HT-29 (cell line): Measurements from ENCODE around the gene SMARCB1. TPM values are rescaled to one million over a fixed set of nuclear protein-coding genes. Genes with fewer than 3 reads are reported as not detected.

Experiments
- DNase-seq: peaks from one replicate; pipeline ENCODE4 v3.0.0-alpha.2; 2015; ENCODE audit warnings: low spot score
- total RNA-seq: library from RNA; depleted of rRNA; stranded (reverse); fragments of >200 nt; shearing (Covaris generic); gene quantifications from 2 replicates; pipeline ENCODE4 v1.2.3, GENCODE V29; 2014

Gene SMARCB1
- total RNA-seq, 1 experiment from 2014 or later, result 67.6 TPM

GRCh38 chr22:23829845-23830372 is 43.1 kb downstream of the SMARCB1 start:
- no peak for DNase-seq

DNA sequence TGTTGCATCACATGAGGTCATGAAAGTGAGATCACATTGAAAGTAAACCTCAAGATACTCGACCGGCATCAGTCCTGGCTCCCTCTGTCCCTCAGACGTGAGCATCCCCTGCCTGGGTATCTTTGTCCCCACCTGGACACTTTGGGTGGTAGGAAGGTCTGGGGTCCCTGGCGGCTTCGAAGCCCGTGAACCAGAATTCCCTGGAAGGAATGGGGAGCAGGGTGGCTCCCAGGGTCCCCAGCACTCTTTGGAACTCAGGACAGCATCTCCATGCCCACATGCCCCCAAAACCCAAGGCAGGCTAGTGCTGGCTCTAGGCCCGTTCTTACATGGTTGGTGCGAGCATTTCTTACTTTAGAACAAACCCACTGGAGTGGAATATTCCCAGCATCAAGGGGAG is 44.5 kb downstream of the SMARCB1 start:
- no peak for DNase-seq

DNA sequence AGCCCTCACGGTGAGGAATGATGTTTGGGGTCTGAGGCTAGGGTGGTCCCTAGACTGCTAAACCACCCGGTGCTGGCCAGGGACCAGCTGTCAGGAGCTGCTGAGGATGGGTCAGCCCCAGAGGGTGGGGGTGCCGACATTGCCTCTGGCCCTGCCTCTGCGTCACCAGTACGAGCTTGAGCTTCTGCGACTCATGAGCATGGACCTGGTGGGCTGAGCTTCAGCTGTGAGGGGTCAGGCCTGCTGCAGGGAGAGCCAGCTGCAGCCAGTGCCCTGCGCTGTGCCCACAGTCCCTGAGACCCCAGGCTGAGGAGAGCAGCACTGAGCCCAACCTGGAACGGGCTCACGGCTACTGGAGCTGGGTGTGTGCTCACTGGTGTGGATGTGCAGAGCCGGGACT is 45.0 kb downstream of the SMARCB1 start:
- DNase-seq, result no peak

DNA sequence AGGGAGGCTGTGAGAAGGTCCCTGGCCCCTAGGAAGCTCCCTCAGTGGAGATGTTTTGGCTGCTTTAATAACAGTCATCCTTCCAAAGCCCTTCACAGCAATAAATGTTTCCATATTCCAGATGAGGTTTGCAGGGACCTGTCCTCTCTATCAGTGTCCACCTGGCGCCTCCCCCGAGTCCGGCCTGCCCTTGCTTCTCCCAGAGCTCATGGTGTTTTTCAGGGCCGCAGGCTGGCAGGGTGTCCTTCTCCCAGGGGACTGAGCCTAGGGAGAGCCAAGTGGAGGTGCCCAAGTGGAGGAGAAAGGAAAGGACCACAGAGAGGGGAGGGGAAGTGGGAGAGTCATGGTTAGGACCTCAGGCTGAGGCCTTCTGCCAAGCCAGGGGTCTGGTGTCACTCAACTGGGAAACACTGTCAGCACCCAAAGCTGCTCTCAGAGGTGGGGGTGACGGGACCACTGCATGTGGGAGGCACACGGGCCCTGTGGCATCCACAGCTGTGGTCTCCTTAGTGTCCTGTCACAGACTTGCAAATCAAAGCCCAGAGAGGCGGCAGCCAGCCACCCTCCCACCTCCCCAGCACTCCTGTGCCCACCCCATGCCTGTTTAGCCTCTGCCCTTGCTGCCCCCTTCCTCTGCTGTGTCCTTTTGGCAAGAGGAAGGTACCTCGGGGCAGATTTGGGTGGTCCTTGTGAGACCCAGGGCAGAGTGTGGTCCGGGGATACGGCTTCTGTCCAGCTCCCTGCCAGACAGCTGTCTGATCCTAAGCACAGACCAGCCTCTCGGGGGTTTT is 45.7 kb downstream of the SMARCB1 start:
- DNase-seq, result no peak

- no peak for DNase-seq
Observed at GRCh38 chr22:23833017-23833751, 46.4 kb downstream of the SMARCB1 start.

- DNase-seq, result no peak
Observed at GRCh38 chr22:23833911-23834317, 47.1 kb downstream of the SMARCB1 start.

- DNase-seq, result no peak
Observed at GRCh38 chr22:23834406-23834792, 47.6 kb downstream of the SMARCB1 start.

DNA sequence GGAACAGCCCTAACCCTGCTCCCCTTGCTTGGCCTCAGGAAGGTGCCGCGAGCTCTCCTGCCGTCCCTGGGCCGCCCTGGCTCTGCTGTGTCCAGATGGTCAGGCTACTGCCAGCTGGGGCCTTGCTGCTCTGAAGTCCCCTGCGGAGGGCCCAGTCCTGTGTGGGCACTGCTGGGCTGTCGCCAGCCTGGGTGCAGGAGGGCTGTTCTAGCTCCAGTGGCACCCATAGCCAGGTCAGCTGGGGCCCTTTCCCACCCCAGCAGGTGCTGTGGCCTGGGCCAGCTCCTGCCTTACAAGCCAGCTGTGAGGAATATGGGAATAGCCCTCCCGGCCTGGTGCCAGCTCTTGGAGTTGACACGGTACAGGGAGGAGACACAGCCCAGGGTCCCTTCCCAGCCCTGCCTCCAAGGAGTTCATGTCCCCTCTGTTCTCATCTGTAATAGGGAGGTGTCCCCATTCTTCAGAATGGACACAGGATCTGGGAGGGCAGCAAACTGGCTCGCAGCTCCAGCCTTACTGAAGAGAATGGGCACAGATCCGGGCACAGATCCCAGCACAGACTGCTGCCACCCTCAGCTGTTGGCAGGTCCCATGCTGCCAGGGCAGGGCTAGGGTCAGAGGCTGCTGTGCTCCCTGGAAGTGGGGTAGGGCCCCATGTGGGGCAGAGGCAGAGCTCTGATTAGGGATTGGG is 48.2 kb downstream of the SMARCB1 start:
- DNase-seq, result no peak

- no peak for DNase-seq
Observed at GRCh38 chr22:23835484-23836144, 48.8 kb downstream of the SMARCB1 start.

- no peak for DNase-seq
Observed at GRCh38 chr22:23836281-23836680, 49.5 kb downstream of the SMARCB1 start.

- DNase-seq, result no peak
Observed at GRCh38 chr22:23836692-23837495, 50.1 kb downstream of the SMARCB1 start.

- no peak for DNase-seq
Observed at GRCh38 chr22:23837496-23837859, 50.7 kb downstream of the SMARCB1 start.

DNA sequence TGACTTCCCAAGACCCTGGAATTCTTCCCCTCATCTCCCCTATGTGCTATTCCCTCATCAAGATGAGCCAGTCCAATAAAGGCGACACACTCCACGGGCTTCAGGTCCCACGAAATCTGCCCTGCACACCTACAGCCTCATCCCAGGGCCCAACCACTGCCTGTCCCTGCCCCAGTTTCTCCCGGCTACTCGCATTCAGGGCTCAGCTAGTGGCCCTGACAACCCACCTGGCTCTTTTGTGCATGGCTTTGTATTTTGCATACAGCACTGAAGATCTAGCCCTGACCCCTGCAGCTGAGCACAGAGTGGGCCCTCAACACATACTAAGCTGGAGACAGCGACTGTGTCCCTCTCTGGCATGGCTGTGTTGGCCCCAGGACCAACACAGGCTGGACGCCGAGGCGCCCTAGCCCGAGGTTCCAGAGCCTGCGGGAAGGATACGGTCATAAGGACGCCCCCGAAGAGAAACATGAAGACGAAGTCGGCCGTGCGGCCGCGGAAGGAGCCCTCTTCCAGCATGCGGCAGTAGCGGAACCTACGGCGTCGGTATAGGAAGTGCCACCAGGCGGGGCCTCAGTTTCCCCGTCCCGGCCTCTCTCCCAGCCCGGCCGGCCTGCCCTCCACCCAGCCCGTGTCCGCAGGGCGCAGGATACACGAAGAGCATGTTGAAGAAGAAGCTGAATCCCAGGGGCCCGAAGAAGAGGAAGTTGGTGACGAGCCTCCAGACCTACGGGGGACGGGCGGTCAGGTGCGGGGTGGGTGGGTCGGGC is 51.3 kb downstream of the SMARCB1 start:
- DNase-seq, result no peak

- DNase-seq, result peak; percentile 69
Observed at GRCh38 chr22:23838681-23839468, 52.1 kb downstream of the SMARCB1 start, which contains the start of gene DERL3. Gene DERL3, minus strand, starts transcription at chr22:23839006. Its CDS starts 19 bp downstream, at chr22:23838987.

GRCh38 chr22:23840026-23840425 is 53.3 kb downstream of the SMARCB1 start:
- no peak for DNase-seq

DNA sequence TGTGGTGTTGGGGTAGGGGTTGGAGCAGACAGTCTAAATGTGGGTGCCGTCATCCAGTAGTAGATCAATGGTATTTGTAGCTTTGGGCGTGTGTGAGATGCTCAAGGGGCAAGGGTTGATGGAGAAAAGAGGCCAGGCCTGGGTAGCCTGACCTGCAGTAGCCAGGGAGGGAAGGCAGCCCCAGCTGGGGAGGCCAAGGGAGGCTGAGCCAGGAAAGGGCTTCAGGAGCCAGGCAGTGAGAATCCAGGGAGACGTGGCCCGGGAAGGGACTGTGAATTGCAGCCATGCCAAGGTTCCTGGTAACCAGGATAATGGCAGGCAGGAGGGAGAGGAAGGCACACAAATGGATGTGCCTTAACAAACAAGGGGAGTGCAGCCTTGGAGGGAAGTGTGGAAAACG is 54.5 kb downstream of the SMARCB1 start:
- no peak for DNase-seq

DNA sequence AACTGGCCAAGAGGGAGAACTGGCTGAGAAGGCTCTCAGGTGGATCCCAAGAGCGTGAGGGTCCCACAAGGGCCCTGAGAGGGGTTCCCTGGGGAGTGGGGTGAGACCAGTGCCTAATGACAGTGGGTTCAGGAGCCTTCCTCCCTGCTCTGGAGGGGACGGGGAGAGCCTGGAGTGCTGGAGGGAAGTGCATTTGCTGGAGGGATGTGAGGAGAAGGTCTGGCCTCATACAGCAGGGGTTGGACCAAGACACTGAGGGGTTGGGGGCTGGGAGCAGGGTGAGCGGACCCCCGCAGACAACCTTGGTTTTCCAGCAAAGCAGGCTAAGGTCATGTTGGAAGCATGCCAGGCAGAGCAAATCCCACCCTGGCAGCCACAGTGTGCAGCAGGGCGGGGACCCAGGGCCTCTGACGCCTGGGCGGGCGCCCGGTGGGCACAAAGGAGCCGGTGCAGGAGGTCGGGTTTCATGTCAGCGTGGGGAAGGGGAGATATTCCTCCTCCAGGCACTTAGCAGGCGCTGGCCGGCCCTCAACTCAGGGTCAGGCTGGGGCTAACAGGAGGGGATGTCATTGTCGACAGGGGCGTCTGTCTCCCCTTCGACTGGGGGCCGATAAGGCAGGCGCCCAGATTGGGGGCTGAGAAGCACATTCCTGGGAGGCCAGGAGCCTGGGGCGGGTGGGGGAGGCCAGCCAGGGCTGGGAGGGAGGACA is 55.1 kb downstream of the SMARCB1 start:
- DNase-seq, result no peak

DNA sequence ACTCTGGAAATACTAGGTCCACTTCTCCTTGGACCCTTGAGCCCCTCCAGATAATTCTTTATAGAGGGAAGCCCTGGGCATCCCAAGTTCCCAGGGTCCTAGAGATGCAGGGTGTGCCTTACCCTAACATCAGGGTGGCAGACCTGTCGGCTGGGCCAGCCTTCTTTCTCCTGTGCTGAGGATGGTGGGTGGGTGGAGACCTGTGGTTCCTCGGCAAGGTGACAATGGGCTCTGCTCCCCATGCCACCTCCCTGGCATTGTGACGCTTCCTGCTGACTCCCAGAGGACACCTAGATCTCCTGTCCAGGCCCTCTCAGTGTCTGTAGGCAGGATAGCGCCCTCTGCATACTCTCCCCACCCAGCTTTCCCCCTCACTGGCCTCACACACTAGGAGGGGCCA is 55.8 kb downstream of the SMARCB1 start:
- no peak for DNase-seq
